Trophoblast cell (in vitro differentiated cells and primary cell): ENCODE results near the gene TNS1.

Source experiments
- DNase-seq, 2 donors: peaks; one replicate each; pipeline ENCODE4 v3.0.0-alpha.2; 2016
- H2AFZ ChIP-seq: 2 replicates; pipeline ENCODE4 v1.6.1; 2013; ENCODE audit warnings: low read length, moderate library complexity, mild to moderate bottlenecking; ENCODE audit not compliant: insufficient read depth, poor library complexity
- H2AK5ac ChIP-seq: 2 replicates; pipeline ENCODE4 v1.6.1; 2013; ENCODE audit warnings: mild to moderate bottlenecking, low read length
- H2BK120ac ChIP-seq: 2 replicates; pipeline ENCODE4 v1.6.1; 2013; ENCODE audit warnings: low read length, mild to moderate bottlenecking, moderate library complexity; ENCODE audit not compliant: insufficient read depth, poor library complexity
- H2BK12ac ChIP-seq: 2 replicates; pipeline ENCODE4 v1.6.1; 2013; ENCODE audit warnings: mild to moderate bottlenecking, low read length, moderate library complexity
- H2BK5ac ChIP-seq: 2 replicates; pipeline ENCODE4 v1.6.1; 2013; ENCODE audit warnings: low read length, low read depth, moderate library complexity, mild to moderate bottlenecking; ENCODE audit not compliant: poor library complexity
- H3K14ac ChIP-seq: 2 replicates; pipeline ENCODE4 v1.6.1; 2013; ENCODE audit warnings: mild to moderate bottlenecking, low read length
- H3K18ac ChIP-seq: 2 replicates; pipeline ENCODE4 v1.6.1; 2013; ENCODE audit warnings: mild to moderate bottlenecking, low read length
- H3K23ac ChIP-seq: 2 replicates; pipeline ENCODE4 v1.6.1; 2013; ENCODE audit warnings: low read length
- H3K27ac ChIP-seq: 2 replicates; pipeline ENCODE4 v1.5.1; 2013; ENCODE audit warnings: low read depth, mild to moderate bottlenecking, inconsistent platforms, low read length, moderate library complexity
- H3K27me3 ChIP-seq: 2 replicates; pipeline ENCODE4 v1.6.1; 2013; ENCODE audit warnings: inconsistent platforms, mild to moderate bottlenecking, low read length, moderate library complexity; ENCODE audit not compliant: insufficient read depth
- H3K36me3 ChIP-seq, 2 experiments: 1 replicate in 1 of 2; 2 replicates in 1 of 2; pipeline ENCODE4 v1.6.1; 2013; ENCODE audit warnings: low read length in 2 of 2, mild to moderate bottlenecking in 2 of 2, moderate library complexity in 1 of 2; ENCODE audit not compliant: insufficient read depth in 2 of 2, control insufficient read depth in 1 of 2
- H3K4ac ChIP-seq: 2 replicates; pipeline ENCODE4 v1.6.1; 2013; ENCODE audit warnings: low read depth, mild to moderate bottlenecking, low read length, moderate library complexity
- H3K4me1 ChIP-seq, 2 experiments: 1 replicate in 1 of 2; 2 replicates in 1 of 2; pipeline ENCODE4 v1.6.1; 2013; ENCODE audit warnings: low read length in 2 of 2, mild to moderate bottlenecking in 2 of 2, moderate library complexity in 1 of 2; ENCODE audit not compliant: insufficient read depth in 2 of 2, control insufficient read depth in 1 of 2
- H3K4me2 ChIP-seq: 2 replicates; pipeline ENCODE4 v1.6.1; 2013; ENCODE audit warnings: inconsistent platforms, mild to moderate bottlenecking, low read length, moderate library complexity
- H3K4me3 ChIP-seq: 2 replicates; pipeline ENCODE4 v1.5.1; 2013; ENCODE audit warnings: mild to moderate bottlenecking, low read depth, low read length, inconsistent platforms
- H3K79me1 ChIP-seq: one replicate; pipeline ENCODE4 v1.6.1; 2013; ENCODE audit warnings: low read length
- H3K79me2 ChIP-seq: 2 replicates; pipeline ENCODE4 v1.6.1; 2013; ENCODE audit warnings: low read length, mild to moderate bottlenecking; ENCODE audit not compliant: control insufficient read depth, insufficient read depth, poor library complexity
- H3K9ac ChIP-seq: 2 replicates; pipeline ENCODE4 v1.6.1; 2013; ENCODE audit warnings: mild to moderate bottlenecking, low read length
- H3K9me3 ChIP-seq: 2 replicates; pipeline ENCODE4 v1.6.1; 2013; ENCODE audit warnings: low read depth, mild to moderate bottlenecking, control low read depth, inconsistent platforms, low read length; ENCODE audit not compliant: insufficient read depth
- H4K12ac ChIP-seq: 2 replicates; pipeline ENCODE4 v1.6.1; 2013; ENCODE audit warnings: low read depth, mild to moderate bottlenecking, low read length, moderate library complexity
- H4K8ac ChIP-seq: 2 replicates; pipeline ENCODE4 v1.6.1; 2013; ENCODE audit warnings: low read depth, mild to moderate bottlenecking, low read length, moderate library complexity
- H4K91ac ChIP-seq: one replicate; pipeline ENCODE4 v1.6.1; 2013; ENCODE audit warnings: low read depth, mild to moderate bottlenecking, low read length, moderate library complexity
- WGBS: extraction: QIAGEN DNeasy Blood & Tissue Kit; methylation state at CpG from one replicate; pipeline ENCODE4 v1.1.7; 2013; ENCODE audit warnings: missing lambda C conversion rate; ENCODE audit not compliant: insufficient read length, insufficient coverage; ENCODE audit errors: extremely low coverage; 5-methylcytosine and 5-hydroxymethylcytosine counted together

Gene TNS1

GRCh38 chr2:218026244-218026643 lies 23.4 kb upstream of the TNS1 start:
- H3K79me2 ChIP-seq: no peaks in the 10 kb centered on the region
- H4K91ac ChIP-seq: no peak overlapping the region
- DNase-seq: no peak
- H2AFZ ChIP-seq: no peak overlapping the region
- no peak overlapping the region for H4K12ac ChIP-seq
- peaks cover 11% of the 10 kb centered on the region for H3K9me3 ChIP-seq
- H3K18ac ChIP-seq: no peak overlapping the region
- no peaks in the 10 kb centered on the region for H3K79me1 ChIP-seq
- H3K4me1 ChIP-seq: no peaks in the 10 kb centered on the region
- no peak overlapping the region for H3K23ac ChIP-seq
- no peak overlapping the region for H3K27ac ChIP-seq
- H2BK5ac ChIP-seq: no peak overlapping the region
- H3K14ac ChIP-seq: no peak overlapping the region
- no peak overlapping the region for H3K4ac ChIP-seq
- no peak overlapping the region for H2BK120ac ChIP-seq
- H2AK5ac ChIP-seq: no peak overlapping the region
- WGBS: no CpG with 5 or more reads among the region's 7 CpGs
- no peaks in the 10 kb centered on the region for H3K27me3 ChIP-seq
- no peak overlapping the region for H3K9ac ChIP-seq
- H2BK12ac ChIP-seq: no peak overlapping the region
- H4K8ac ChIP-seq: no peak overlapping the region
- no peak overlapping the region for H3K4me3 ChIP-seq
- H3K36me3 ChIP-seq: no peaks in the 10 kb centered on the region
- H3K4me2 ChIP-seq: no peak overlapping the region

GRCh38 chr2:218024871-218025270 lies 22.1 kb upstream of the TNS1 start:
- Histone ChIP-seq H3K36me3 (no peaks in the 10 kb centered on the region), H2AK5ac (no peak overlapping the region), H3K79me1 (no peaks in the 10 kb centered on the region), H3K9me3 (peaks cover 4% of the 10 kb centered on the region), H3K9ac (no peak overlapping the region), H3K79me2 (no peaks in the 10 kb centered on the region), H2BK12ac (no peak overlapping the region), H3K27ac (no peak overlapping the region), H2AFZ (no peak overlapping the region), H4K8ac (no peak overlapping the region), H3K23ac (no peak overlapping the region), H3K27me3 (no peaks in the 10 kb centered on the region), H4K91ac (no peak overlapping the region), H2BK120ac (no peak overlapping the region), H3K4ac (no peak overlapping the region), H3K4me1 (no peaks in the 10 kb centered on the region), H3K4me3 (no peak overlapping the region), H4K12ac (no peak overlapping the region), H3K14ac (no peak overlapping the region), H3K18ac (no peak overlapping the region), H3K4me2 (no peak overlapping the region), H2BK5ac (no peak overlapping the region)
- DNase-seq: no peak
- WGBS: no CpG with 5 or more reads among the region's 2 CpGs

- no peak overlapping the region for H2BK120ac ChIP-seq
- no peak overlapping the region for H4K91ac ChIP-seq
- H3K4me1 ChIP-seq: no peaks in the 10 kb centered on the region
- no peak overlapping the region for H3K4me3 ChIP-seq
- no peak overlapping the region for H2BK5ac ChIP-seq
- no peaks in the 10 kb centered on the region for H3K27me3 ChIP-seq
- H3K4me2 ChIP-seq: no peak overlapping the region
- no peak overlapping the region for H4K8ac ChIP-seq
- WGBS: no CpG with 5 or more reads among the region's 2 CpGs
- DNase-seq: no peak
- H2AK5ac ChIP-seq: no peak overlapping the region
- H3K9me3 ChIP-seq: peaks cover 4% of the 10 kb centered on the region
- H3K18ac ChIP-seq: no peak overlapping the region
- H3K27ac ChIP-seq: no peak overlapping the region
- H3K23ac ChIP-seq: no peak overlapping the region
- no peak overlapping the region for H2AFZ ChIP-seq
- no peaks in the 10 kb centered on the region for H3K36me3 ChIP-seq
- no peak overlapping the region for H3K14ac ChIP-seq
- no peak overlapping the region for H3K4ac ChIP-seq
- H3K79me2 ChIP-seq: no peaks in the 10 kb centered on the region
- H3K79me1 ChIP-seq: no peaks in the 10 kb centered on the region
- no peak overlapping the region for H3K9ac ChIP-seq
- no peak overlapping the region for H4K12ac ChIP-seq
- no peak overlapping the region for H2BK12ac ChIP-seq
Measured at GRCh38 chr2:218024336-218024735, 21.5 kb upstream of the TNS1 start.

- H4K91ac ChIP-seq: no peak overlapping the region
- H3K18ac ChIP-seq: no peak overlapping the region
- no peak overlapping the region for H3K14ac ChIP-seq
- H3K4ac ChIP-seq: no peak overlapping the region
- H3K9me3 ChIP-seq: peaks cover 4% of the 10 kb centered on the region
- no peak overlapping the region for H2AFZ ChIP-seq
- no peak overlapping the region for H4K8ac ChIP-seq
- H3K4me3 ChIP-seq: no peak overlapping the region
- no peaks in the 10 kb centered on the region for H3K36me3 ChIP-seq
- H2AK5ac ChIP-seq: no peak overlapping the region
- H3K27ac ChIP-seq: no peak overlapping the region
- no peak overlapping the region for H2BK5ac ChIP-seq
- no peak overlapping the region for H3K23ac ChIP-seq
- H3K79me1 ChIP-seq: no peaks in the 10 kb centered on the region
- no peak overlapping the region for H2BK12ac ChIP-seq
- no peaks in the 10 kb centered on the region for H3K4me1 ChIP-seq
- no peak overlapping the region for H3K9ac ChIP-seq
- no peak overlapping the region for H3K4me2 ChIP-seq
- no CpG with 5 or more reads among the region's 3 CpGs for WGBS
- no peak for DNase-seq
- no peak overlapping the region for H4K12ac ChIP-seq
- no peak overlapping the region for H2BK120ac ChIP-seq
- H3K79me2 ChIP-seq: no peaks in the 10 kb centered on the region
- no peaks in the 10 kb centered on the region for H3K27me3 ChIP-seq
Measured at GRCh38 chr2:218023636-218024035, 20.8 kb upstream of the TNS1 start.
